Left ventricle myocardium inferior (tissue), 1 donor: ENCODE measurements around the gene LYVE1. TPM values are rescaled to one million over a fixed set of nuclear protein-coding genes. Genes with fewer than 3 reads are reported as not detected.

Source experiments
- DNase-seq: peaks from one replicate; pipeline ENCODE4 v3.0.0-alpha.2; 2020
- H3K27ac ChIP-seq: fragments of 200-600 bp; replicated peaks from 2 replicates; pipeline ENCODE4 v1.8.0; 2021
- H3K27me3 ChIP-seq: fragments of 200-600 bp; 2 replicates; pipeline ENCODE4 v1.8.0; 2021; ENCODE audit warnings: low read depth
- H3K36me3 ChIP-seq: fragments of 200-600 bp; 2 replicates; pipeline ENCODE4 v1.8.0; 2021
- H3K4me1 ChIP-seq: fragments of 200-600 bp; 2 replicates; pipeline ENCODE4 v1.8.0; 2021
- H3K4me3 ChIP-seq: fragments of 200-600 bp; 2 replicates; pipeline ENCODE4 v1.8.0; 2021; ENCODE audit warnings: mild to moderate bottlenecking, moderate library complexity
- H3K9me3 ChIP-seq: fragments of 200-600 bp; replicated peaks from 2 replicates; pipeline ENCODE4 v1.8.0; 2021
- intact Hi-C: fragments of 100-400 bp; cut with micrococcal nuclease; formaldehyde crosslinking; loops from one replicate; pipeline ENCODE4 v1.11.0; 2022
- long read RNA-seq: library from polyadenylated mRNA; unstranded; transcript quantifications from one replicate; pipeline ENCODE4 v2.0.0, GENCODE V29; 2021
- total RNA-seq: library from RNA; stranded (reverse); fragmentation: NEBNext Ultra II Directional; extraction: Animal tissue kit (Norgen Biotek cat#: 25700); gene quantifications from one replicate; pipeline ENCODE4 v1.2.1, GENCODE V29; 2021
- TF ChIP-seq, protein P1 (sequence below): fragments of 200-600 bp; IDR thresholded peaks from 2 replicates; pipeline ENCODE4 v1.8.0; 2021; ENCODE audit warnings: antibody characterized with exemption, mild to moderate bottlenecking, borderline replicate concordance
- donor health status: DM: no; HTN: yes; CAD: no; lungs with severe emphysema.

LYVE1 gene, protein sequence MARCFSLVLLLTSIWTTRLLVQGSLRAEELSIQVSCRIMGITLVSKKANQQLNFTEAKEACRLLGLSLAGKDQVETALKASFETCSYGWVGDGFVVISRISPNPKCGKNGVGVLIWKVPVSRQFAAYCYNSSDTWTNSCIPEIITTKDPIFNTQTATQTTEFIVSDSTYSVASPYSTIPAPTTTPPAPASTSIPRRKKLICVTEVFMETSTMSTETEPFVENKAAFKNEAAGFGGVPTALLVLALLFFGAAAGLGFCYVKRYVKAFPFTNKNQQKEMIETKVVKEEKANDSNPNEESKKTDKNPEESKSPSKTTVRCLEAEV
- 41.1 TPM for total RNA-seq
- long read RNA-seq, partial matches to known transcripts: 1 of 6 reads
- long read RNA-seq, other reads (novel, unspliced or antisense): 1 of 6 reads

DNA sequence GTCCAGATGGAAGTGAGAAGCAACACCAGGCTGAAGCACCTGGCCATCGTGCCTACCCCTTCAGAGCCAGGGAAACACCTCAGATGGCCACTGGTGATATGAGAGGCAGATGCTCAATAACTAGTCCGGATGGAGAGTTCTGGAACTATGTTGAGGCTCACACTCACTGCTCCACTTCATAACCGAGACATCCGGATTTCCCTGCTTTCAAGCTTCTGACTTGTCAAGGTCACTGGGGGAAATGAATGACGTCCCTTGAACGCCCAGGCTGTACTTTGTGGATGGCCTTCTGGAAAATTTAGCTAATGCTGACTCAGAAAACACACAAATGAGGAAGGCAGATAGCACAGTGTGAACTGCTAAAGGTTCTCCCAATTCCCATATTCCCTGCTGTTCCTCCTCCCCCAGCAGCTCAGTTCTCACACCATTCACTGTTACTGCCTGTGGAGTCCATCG is at the start of gene LYVE1:
TSS of gene LYVE1 (minus strand) at position 180 of the 456 bp plus-strand sequence. CDS start at position 47, 133 bp downstream.
- peaks cover 27% of the 10 kb centered on the region for H3K4me1 ChIP-seq
- intact Hi-C loops: no loop called here
- DNase-seq: no peak
- H3K27me3 ChIP-seq: no peaks in the 10 kb centered on the region
- TF ChIP-seq, protein P1, sequence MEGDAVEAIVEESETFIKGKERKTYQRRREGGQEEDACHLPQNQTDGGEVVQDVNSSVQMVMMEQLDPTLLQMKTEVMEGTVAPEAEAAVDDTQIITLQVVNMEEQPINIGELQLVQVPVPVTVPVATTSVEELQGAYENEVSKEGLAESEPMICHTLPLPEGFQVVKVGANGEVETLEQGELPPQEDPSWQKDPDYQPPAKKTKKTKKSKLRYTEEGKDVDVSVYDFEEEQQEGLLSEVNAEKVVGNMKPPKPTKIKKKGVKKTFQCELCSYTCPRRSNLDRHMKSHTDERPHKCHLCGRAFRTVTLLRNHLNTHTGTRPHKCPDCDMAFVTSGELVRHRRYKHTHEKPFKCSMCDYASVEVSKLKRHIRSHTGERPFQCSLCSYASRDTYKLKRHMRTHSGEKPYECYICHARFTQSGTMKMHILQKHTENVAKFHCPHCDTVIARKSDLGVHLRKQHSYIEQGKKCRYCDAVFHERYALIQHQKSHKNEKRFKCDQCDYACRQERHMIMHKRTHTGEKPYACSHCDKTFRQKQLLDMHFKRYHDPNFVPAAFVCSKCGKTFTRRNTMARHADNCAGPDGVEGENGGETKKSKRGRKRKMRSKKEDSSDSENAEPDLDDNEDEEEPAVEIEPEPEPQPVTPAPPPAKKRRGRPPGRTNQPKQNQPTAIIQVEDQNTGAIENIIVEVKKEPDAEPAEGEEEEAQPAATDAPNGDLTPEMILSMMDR: no peak
- peak within 1 kb of the TSS; percentile 59 for H3K27ac ChIP-seq
- H3K36me3 ChIP-seq: no peaks in the 10 kb centered on the region
- peak within 1 kb of the TSS; percentile 36 for H3K4me3 ChIP-seq
- no peaks in the 10 kb centered on the region for H3K9me3 ChIP-seq

DNA sequence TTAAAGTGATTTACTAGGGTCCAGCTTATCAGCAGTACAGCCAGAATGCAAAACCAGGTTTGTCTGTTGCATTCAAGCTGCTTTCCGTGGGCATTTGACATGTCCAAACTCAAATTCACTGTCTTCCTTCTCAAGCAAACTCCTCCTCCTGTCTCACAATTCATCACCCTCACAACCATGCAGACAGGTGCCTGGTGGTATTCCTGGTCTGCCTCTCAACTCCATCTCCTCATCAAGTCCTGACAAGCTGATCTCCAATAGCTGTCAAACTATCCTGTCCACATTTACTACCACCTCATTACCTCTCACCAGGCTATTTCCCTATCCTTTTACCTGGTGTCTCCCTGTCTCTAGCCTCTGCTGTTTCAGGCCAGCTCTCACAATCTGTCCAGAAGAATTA is 49.1 kb upstream of the LYVE1 start:
- Histone ChIP-seq H3K4me3 (no peak overlapping the region), H3K27me3 (no peaks in the 10 kb centered on the region), H3K36me3 (no peaks in the 10 kb centered on the region), H3K27ac (no peak overlapping the region), H3K4me1 (peaks cover 8% of the 10 kb centered on the region), H3K9me3 (peaks cover 7% of the 10 kb centered on the region)
- DNase-seq: no peak
- TF ChIP-seq, protein P1: no peak
- intact Hi-C loops: no loop called here

DNA sequence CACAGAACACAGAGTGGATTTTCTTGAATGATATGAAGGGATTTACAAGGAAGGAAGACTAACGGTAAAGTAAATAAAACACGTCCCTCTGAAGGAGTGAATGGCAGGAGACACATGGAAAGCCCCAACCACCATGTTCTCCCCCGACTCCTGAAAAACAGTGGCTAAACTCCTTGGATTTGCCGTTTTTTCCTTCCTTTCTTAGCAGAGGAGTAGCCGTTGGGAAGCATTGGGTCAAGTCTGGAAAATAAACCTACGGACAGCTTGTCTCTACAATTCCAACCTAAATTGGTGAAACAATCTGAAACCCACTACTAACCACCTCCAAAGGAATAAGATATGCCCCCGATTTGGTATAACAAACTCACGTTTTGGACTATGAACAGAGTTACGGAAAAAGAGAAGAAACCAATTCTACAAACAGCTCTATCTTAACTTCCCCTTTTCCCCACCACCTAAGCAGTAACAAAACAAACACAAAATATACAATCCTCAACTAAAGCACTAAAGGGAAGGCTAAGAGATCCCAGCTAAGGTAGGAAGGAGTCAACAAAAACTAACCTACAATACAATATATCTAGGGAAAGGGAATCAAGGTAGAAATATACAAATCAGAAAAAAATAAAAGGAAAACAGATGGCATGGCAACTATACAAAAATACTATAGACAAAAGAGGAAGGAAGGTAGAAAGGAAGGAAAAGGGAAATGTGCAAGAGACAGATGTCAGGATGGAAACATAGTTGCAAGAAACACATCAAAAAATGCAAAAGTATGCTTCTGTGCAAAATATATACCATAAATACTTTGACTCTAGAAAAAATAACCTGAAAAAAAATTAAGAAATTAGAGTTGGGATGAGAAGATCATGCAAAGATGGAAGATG is 43.8 kb upstream of the LYVE1 start:
- H3K27ac ChIP-seq: peak overlapping the region; percentile 52
- intact Hi-C loops: no loop called here
- H3K27me3 ChIP-seq: no peaks in the 10 kb centered on the region
- no peak overlapping the region for H3K4me3 ChIP-seq
- peaks cover 5% of the 10 kb centered on the region for H3K4me1 ChIP-seq
- TF ChIP-seq, protein P1: no peak
- H3K9me3 ChIP-seq: peaks cover 7% of the 10 kb centered on the region
- no peaks in the 10 kb centered on the region for H3K36me3 ChIP-seq
- DNase-seq: no peak

DNA sequence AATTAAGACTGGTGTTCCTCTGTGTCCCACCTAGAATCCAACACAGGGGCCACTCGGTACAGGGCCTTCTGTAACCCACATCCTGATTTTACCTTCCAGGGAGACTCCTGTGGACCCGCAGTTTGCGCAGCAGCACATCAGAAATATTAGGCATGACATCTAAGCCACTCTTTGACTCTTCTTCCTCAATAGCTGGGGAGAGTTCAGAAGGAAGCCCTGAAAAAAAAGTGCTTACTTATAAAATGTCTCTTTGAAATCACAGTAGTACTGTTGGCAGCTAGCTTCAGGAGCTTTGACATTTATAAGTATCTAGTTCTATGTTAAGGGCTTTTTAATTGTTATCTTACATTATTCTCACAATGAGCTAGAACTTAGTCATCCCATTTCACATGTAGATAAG is 41.2 kb upstream of the LYVE1 start:
- no peaks in the 10 kb centered on the region for H3K36me3 ChIP-seq
- H3K9me3 ChIP-seq: peaks cover 7% of the 10 kb centered on the region
- no peaks in the 10 kb centered on the region for H3K27me3 ChIP-seq
- intact Hi-C loops: no loop called here
- H3K4me3 ChIP-seq: no peak overlapping the region
- peaks cover 26% of the 10 kb centered on the region for H3K4me1 ChIP-seq
- TF ChIP-seq, protein P1: no peak
- H3K27ac ChIP-seq: peak overlapping the region; percentile 60
- DNase-seq: no peak

DNA sequence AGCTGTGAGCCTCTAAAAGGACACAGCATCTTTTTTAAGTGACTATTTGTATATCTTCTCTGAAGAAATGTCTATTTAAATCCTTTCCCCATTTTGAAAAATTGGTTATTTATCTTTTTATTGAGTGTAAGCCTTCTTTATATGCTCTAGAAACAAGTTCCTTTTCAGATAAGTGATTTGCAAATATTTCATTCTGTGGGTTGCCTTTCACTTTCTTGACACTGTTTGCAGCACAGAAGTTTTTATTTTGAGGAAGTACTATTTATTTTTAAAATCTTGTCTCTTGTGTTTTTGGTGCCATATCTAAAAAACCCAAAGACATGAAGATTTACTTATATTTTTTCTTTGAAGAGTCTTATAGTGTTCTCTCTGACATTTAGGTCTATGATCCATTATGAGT is 40.1 kb upstream of the LYVE1 start:
- no peaks in the 10 kb centered on the region for H3K36me3 ChIP-seq

More for the DNA sequence above, 40.1 kb upstream of the LYVE1 start:
- H3K27me3 ChIP-seq: no peaks in the 10 kb centered on the region
- intact Hi-C loops: no loop called here
- H3K27ac ChIP-seq: peak overlapping the region; percentile 60
- TF ChIP-seq, protein P1: no peak
- H3K4me1 ChIP-seq: peaks cover 35% of the 10 kb centered on the region
- H3K4me3 ChIP-seq: no peak overlapping the region
- H3K9me3 ChIP-seq: no peaks in the 10 kb centered on the region
- no peak for DNase-seq
